Measurements from ENCODE around the gene UBAC1. TPM values are rescaled to one million over a fixed set of nuclear protein-coding genes. Genes with fewer than 3 reads are reported as not detected.

The UBAC1 gene
- total RNA-seq, 4 donors from 2014 or later: 52.9 to 76.3 (median 63.5) TPM

GRCh38 chr9:135958485-135958884, 2.7 kb downstream of the UBAC1 start:
- H3K4me1 ChIP-seq: peaks cover 0 to 39% (median 14%) of the 10 kb centered on the region in 3 donors
- no peak for ATAC-seq
- H3K9me3 ChIP-seq: no peaks in the 10 kb centered on the region
- H3K4me3 ChIP-seq: no peak overlapping the region
- no peak overlapping the region for H3K27ac ChIP-seq
- H3K36me3 ChIP-seq: peaks cover 0 to 17% of the 10 kb centered on the region in 2 donors
- WGBS, 2 donors (ENCODE audit: low coverage in 1 of 2): 73 to 79% methylated on average over 7 to 9 of the region's 12 CpGs
- TF ChIP-seq POLR2AphosphoS5 (IDR thresholded peaks at IDR 0.05): no peak
- no peak for TF ChIP-seq POLR2A (IDR thresholded peaks at IDR 0.05)
- no peak for TF ChIP-seq EP300 (IDR thresholded peaks at IDR 0.05)
- TF ChIP-seq CTCF (IDR thresholded peaks at IDR 0.05): no peak
- H3K27me3 ChIP-seq: no peaks in the 10 kb centered on the region

- Histone ChIP-seq H3K36me3 (peaks cover 0 to 27% of the 10 kb centered on the region in 2 donors), H3K4me1 (peaks cover 0 to 39% (median 14%) of the 10 kb centered on the region in 3 donors), H3K27ac (no peak overlapping the region), H3K4me3 (no peak overlapping the region), H3K9me3 (no peaks in the 10 kb centered on the region), H3K27me3 (no peaks in the 10 kb centered on the region)
- no peak for ATAC-seq
- no peak for TF ChIP-seq EP300 (IDR thresholded peaks at IDR 0.05)
- TF ChIP-seq POLR2AphosphoS5 (IDR thresholded peaks at IDR 0.05): no peak
- no peak for TF ChIP-seq POLR2A (IDR thresholded peaks at IDR 0.05)
- no peak for TF ChIP-seq CTCF (IDR thresholded peaks at IDR 0.05)
- 77 to 96% methylated on average over 4 to 6 of the region's 9 CpGs for WGBS, 2 donors (ENCODE audit: low coverage in 1 of 2)
These were observed 3.7 kb downstream of the UBAC1 start for GRCh38 chr9:135957431-135957830.

- Histone ChIP-seq H3K27me3 (no peaks in the 10 kb centered on the region), H3K27ac (no peak overlapping the region), H3K36me3 (peaks cover 0 to 34% of the 10 kb centered on the region in 2 donors), H3K9me3 (no peaks in the 10 kb centered on the region), H3K4me1 (peaks cover 0 to 39% (median 14%) of the 10 kb centered on the region in 3 donors), H3K4me3 (no peak overlapping the region)
- TF ChIP-seq POLR2AphosphoS5 (IDR thresholded peaks at IDR 0.05) (no peak), EP300 (IDR thresholded peaks at IDR 0.05) (no peak), POLR2A (IDR thresholded peaks at IDR 0.05) (no peak), CTCF (IDR thresholded peaks at IDR 0.05) (no peak)
- ATAC-seq: no peak
- 83 to 87% methylated on average over 3 of the region's 8 CpGs for WGBS, 2 donors (ENCODE audit: low coverage in 1 of 2)
These were observed 4.4 kb downstream of the UBAC1 start for GRCh38 chr9:135956802-135957174.

GRCh38 chr9:135955934-135956801, 5.0 kb downstream of the UBAC1 start:
- no peaks in the 10 kb centered on the region for H3K27me3 ChIP-seq
- H3K4me1 ChIP-seq: peaks cover 0 to 39% (median 11%) of the 10 kb centered on the region in 3 donors
- TF ChIP-seq EP300 (IDR thresholded peaks at IDR 0.05) (no peak), POLR2AphosphoS5 (IDR thresholded peaks at IDR 0.05) (no peak), CTCF (IDR thresholded peaks at IDR 0.05) (no peak), POLR2A (IDR thresholded peaks at IDR 0.05) (no peak)
- H3K9me3 ChIP-seq: no peaks in the 10 kb centered on the region
- WGBS, 2 donors (ENCODE audit: low coverage in 1 of 2): 81 to 95% methylated on average over 6 to 9 of the region's 32 CpGs
- H3K27ac ChIP-seq: no peak overlapping the region
- H3K4me3 ChIP-seq: no peak overlapping the region
- H3K36me3 ChIP-seq: peaks cover 0 to 40% of the 10 kb centered on the region in 2 donors
- no peak for ATAC-seq
